Right lobe of liver (tissue), 6 donors: ENCODE data around the gene PPA1. TPM values are rescaled to one million over a fixed set of nuclear protein-coding genes. Genes with fewer than 3 reads are reported as not detected.

Experiments
- ATAC-seq, 4 donors: fragments of 200-7000 bp; cut with Tn5 transposase; one replicate each; pipeline ENCODE4 v1.9.1; 2020; ENCODE audit warnings: mild to moderate bottlenecking in 4 of 4, moderate library complexity in 4 of 4
- DNase-seq, 3 donors: peaks; one replicate each; pipeline ENCODE4 v3.0.0-alpha.2; 2020
- H3K27ac ChIP-seq, 3 donors: fragments of 200-600 bp; one replicate each; pipeline ENCODE4 v1.8.0; 2022
- H3K27me3 ChIP-seq, 2 donors: fragments of 200-600 bp; one replicate each; pipeline ENCODE4 v1.8.0; 2022
- H3K36me3 ChIP-seq, 4 donors: fragments of 200-600 bp; sonication (generic) in 1 of 4; one replicate each; pipeline versions ENCODE4 v1.5.1 to v1.8.0; 2017 to 2022; ENCODE audit warnings: control low read depth in 1 of 4
- H3K4me1 ChIP-seq, 4 donors: fragments of 200-600 bp; sonication (generic) in 1 of 4; one replicate each; pipeline versions ENCODE4 v1.5.1 to v1.8.0; 2017 to 2022; ENCODE audit warnings: control low read depth in 1 of 4
- H3K4me3 ChIP-seq, 3 donors: fragments of 200-600 bp; one replicate each; pipeline ENCODE4 v1.8.0; 2022
- H3K9me3 ChIP-seq, 4 donors: fragments of 200-600 bp; sonication (generic) in 1 of 4; one replicate each; pipeline versions ENCODE4 v1.5.1 to v1.8.0; 2017 to 2022; ENCODE audit warnings: control low read depth in 1 of 4
- POLR2A ChIP-seq: fragments of 450-650 bp; IDR thresholded peaks from one replicate; pipeline ENCODE4 v1.6.1; 2017; ENCODE audit warnings: antibody characterized with exemption, mild to moderate bottlenecking
- WGBS: methylation state at CpG from one replicate; pipeline ENCODE4 v1.1.6; 2018; ENCODE audit warnings: low coverage, low lambda C conversion rate; ENCODE audit not compliant: insufficient coverage; ENCODE audit errors: missing lambda C conversion rate; 5-methylcytosine and 5-hydroxymethylcytosine counted together
- intact Hi-C, 2 donors: fragments of 100-400 bp; cut with DNase I; formaldehyde crosslinking; loops; one replicate each; pipeline versions ENCODE4 v1.11.2 to v1.14.1; 2022
- total RNA-seq, 6 experiments: library from RNA; depleted of rRNA in 2 of 6; stranded (reverse); fragments of >200 nt in 2 of 6; fragmentation: NEBNext Ultra II Directional in 3 of 6; extraction: Animal tissue kit (Norgen Biotek cat#: 25700) in 3 of 6; gene quantifications; one replicate each; pipeline versions ENCODE4 v1.1.0 to v1.2.4, GENCODE V29; 2016 to 2023
- TF ChIP-seq, protein P1 (sequence below), 4 donors: fragments of 200-600 bp in 3 of 4; fragments of 450-650 bp in 1 of 4; IDR thresholded peaks; one replicate each; pipeline versions ENCODE4 v1.5.1 to v1.8.0; 2016 to 2022; ENCODE audit warnings: antibody characterized with exemption in 4 of 4, mild to moderate bottlenecking in 2 of 4
- donor health status: DM: no; HTN: yes; CAD: no.
- donor health status: DM: no; HTN: no; CAD: no.
- donor health status: DM: no; HTN: no; CAD: no.
- donor health status: DM: no; HTN: yes; CAD: no.
- donor health status: DM: no; HTN: yes; CAD: no.

Gene PPA1
- total RNA-seq, 6 experiments from 2014 or later = 64.8 to 133 (median 95.7) TPM

DNA sequence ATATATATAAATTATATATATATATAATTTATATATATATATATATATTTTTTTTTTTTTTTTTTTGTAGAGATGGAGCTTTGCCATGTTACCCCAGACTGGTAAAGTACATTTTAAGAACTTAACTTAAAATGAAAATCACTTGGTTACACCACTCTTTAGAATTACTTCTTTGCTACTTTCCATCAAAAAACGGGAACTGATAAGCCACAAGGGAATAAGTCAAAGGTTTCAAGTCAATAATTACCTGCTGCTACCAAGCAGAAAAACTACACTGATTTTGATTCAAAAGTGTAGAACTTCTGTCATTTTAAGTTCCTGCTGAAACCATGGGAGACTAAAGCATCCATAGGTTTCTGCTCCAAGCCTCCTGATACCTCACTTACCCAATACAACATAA is 12.2 kb downstream of the PPA1 start:
- TF ChIP-seq, protein P1, sequence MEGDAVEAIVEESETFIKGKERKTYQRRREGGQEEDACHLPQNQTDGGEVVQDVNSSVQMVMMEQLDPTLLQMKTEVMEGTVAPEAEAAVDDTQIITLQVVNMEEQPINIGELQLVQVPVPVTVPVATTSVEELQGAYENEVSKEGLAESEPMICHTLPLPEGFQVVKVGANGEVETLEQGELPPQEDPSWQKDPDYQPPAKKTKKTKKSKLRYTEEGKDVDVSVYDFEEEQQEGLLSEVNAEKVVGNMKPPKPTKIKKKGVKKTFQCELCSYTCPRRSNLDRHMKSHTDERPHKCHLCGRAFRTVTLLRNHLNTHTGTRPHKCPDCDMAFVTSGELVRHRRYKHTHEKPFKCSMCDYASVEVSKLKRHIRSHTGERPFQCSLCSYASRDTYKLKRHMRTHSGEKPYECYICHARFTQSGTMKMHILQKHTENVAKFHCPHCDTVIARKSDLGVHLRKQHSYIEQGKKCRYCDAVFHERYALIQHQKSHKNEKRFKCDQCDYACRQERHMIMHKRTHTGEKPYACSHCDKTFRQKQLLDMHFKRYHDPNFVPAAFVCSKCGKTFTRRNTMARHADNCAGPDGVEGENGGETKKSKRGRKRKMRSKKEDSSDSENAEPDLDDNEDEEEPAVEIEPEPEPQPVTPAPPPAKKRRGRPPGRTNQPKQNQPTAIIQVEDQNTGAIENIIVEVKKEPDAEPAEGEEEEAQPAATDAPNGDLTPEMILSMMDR (IDR thresholded peaks at IDR 0.05) = no peak
- no peak for TF ChIP-seq POLR2A
- Histone ChIP-seq H3K4me1 (peaks cover 0 to 17% (median 4%) of the 10 kb centered on the region in 4 donors), H3K36me3 (peaks cover 0 to 22% (median 5%) of the 10 kb centered on the region in 4 donors), H3K27ac (no peak overlapping the region), H3K9me3 (no peaks in the 10 kb centered on the region), H3K27me3 (no peaks in the 10 kb centered on the region), H3K4me3 (no peak overlapping the region)
- intact Hi-C loops = loop anchor here in 1 of 2 donors (5.0 kb wide), 1 partner anchor 141 kb away; no protein-coding TSS in a partner anchor
- DNase-seq = no peak
- no peak for ATAC-seq
- 0% methylated on average over 1 of the region's 1 CpG for WGBS

DNA sequence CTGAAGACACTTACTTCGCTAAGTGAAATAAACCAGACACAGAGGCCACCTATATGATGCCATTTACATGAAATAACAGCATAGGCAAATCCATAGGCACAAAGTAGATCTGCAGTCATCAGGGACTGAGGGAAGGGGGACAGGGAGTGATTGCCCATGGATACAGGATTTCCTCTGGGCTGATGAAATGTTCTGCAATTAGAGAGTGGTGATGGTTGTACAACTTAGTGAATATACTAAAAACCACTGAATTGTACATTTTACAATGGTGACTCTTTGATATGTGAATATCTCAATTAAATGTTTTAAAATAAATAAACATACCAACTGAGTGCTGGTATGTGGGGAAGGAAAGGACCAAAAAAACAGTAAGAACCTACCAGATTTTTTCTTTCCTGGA is 20.4 kb downstream of the PPA1 start:
- no peaks in the 10 kb centered on the region for H3K9me3 ChIP-seq
- peaks cover 7 to 72% (median 29%) of the 10 kb centered on the region in 4 donors for H3K36me3 ChIP-seq
- no peak for TF ChIP-seq POLR2A
- TF ChIP-seq, protein P1 (IDR thresholded peaks at IDR 0.05) = no peak
- ATAC-seq = no peak
- WGBS = 86% methylated on average over 1 of the region's 1 CpG
- no peaks in the 10 kb centered on the region for H3K4me1 ChIP-seq
- no peak overlapping the region for H3K4me3 ChIP-seq
- intact Hi-C loops = loop anchor here in 1 of 2 donors (10.0 kb wide), 1 partner anchor 152 kb away; no protein-coding TSS in a partner anchor
- DNase-seq = no peak
- H3K27ac ChIP-seq = no peak overlapping the region
- no peaks in the 10 kb centered on the region for H3K27me3 ChIP-seq

DNA sequence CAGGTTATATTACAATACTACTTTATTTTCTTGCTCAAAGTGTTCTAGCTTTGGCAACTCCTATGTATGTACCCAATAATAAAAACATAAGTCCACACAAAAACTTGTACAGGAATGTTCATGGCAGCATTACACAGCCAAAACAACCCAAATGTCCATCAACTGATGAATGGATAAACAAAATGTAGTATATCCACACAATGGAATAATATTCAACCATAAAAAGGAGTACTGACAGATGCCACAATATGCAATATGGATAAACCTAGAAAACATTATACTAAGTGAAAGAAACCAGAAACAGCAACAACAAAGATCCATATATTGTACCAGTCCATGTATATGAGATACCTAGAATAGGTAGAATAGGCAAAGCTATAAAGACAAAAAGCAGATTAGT is 21.0 kb downstream of the PPA1 start:
- Histone ChIP-seq H3K27me3 (no peaks in the 10 kb centered on the region), H3K27ac (no peak overlapping the region), H3K9me3 (no peaks in the 10 kb centered on the region), H3K4me3 (no peak overlapping the region), H3K4me1 (no peaks in the 10 kb centered on the region), H3K36me3 (peaks cover 7 to 72% (median 30%) of the 10 kb centered on the region in 4 donors)
- TF ChIP-seq, protein P1 (IDR thresholded peaks at IDR 0.05) = no peak
- TF ChIP-seq POLR2A = no peak
- ATAC-seq (no peak), DNase-seq (no peak)
- intact Hi-C loops = loop anchor here in 1 of 2 donors (10.0 kb wide), 1 partner anchor 153 kb away; no protein-coding TSS in a partner anchor

DNA sequence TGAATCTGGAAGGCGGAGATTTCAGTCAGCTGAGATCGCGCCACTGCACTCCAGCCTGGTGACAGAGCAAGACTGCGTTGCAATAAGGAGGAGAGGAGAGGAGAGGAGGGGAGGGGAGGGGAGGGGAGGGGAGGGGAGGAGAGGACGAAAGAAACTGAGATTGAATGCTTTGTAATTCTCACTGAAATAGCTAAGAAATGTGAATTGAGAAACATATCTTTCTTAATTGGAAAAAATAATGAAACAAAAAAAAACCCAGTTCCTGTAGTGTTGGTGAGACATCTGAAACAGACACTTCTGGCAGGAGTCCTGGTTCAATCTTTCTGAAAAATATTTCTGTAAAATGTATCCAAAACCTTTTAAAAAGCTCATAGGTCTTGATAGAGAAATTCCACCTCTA is 26.5 kb downstream of the PPA1 start:
- H3K27ac ChIP-seq = no peak overlapping the region
- no peak for DNase-seq
- 95% methylated on average over 4 of the region's 5 CpGs for WGBS
- peaks cover 7 to 72% (median 46%) of the 10 kb centered on the region in 4 donors for H3K36me3 ChIP-seq
- TF ChIP-seq, protein P1 (IDR thresholded peaks at IDR 0.05) = no peak
- no peak for TF ChIP-seq POLR2A
- H3K9me3 ChIP-seq = no peaks in the 10 kb centered on the region
- ATAC-seq = no peak
- no peaks in the 10 kb centered on the region for H3K4me1 ChIP-seq
- H3K27me3 ChIP-seq = no peaks in the 10 kb centered on the region
- intact Hi-C loops = no loop called here
- no peak overlapping the region for H3K4me3 ChIP-seq

- ATAC-seq (no peak), DNase-seq (no peak)
- no peaks in the 10 kb centered on the region for H3K27me3 ChIP-seq
- intact Hi-C loops = no loop called here
- H3K4me1 ChIP-seq = no peaks in the 10 kb centered on the region
- no peak for TF ChIP-seq POLR2A
- TF ChIP-seq, protein P1 (IDR thresholded peaks at IDR 0.05) = no peak
- H3K27ac ChIP-seq = no peak overlapping the region
- WGBS = 92% methylated on average over 1 of the region's 1 CpG
- H3K4me3 ChIP-seq = no peak overlapping the region
- peaks cover 0 to 54% (median 27%) of the 10 kb centered on the region in 4 donors for H3K36me3 ChIP-seq
- no peaks in the 10 kb centered on the region for H3K9me3 ChIP-seq
Measured at GRCh38 chr10:70201105-70201504, 32.1 kb downstream of the PPA1 start.
